ENCODE data around the gene EXOC3L4. TPM values are rescaled to one million over a fixed set of nuclear protein-coding genes. Genes with fewer than 3 reads are reported as not detected.

Gene EXOC3L4
- total RNA-seq: not detected in 2 replicates

GRCh38 chr14:103094406-103095209 lies at the start of gene EXOC3L4:
EXOC3L4 (plus strand) TSS chr14:103094725; CDS start chr14:103100220, 5,495 bp downstream.

GRCh38 chr14:103057372-103058163 lies 37.0 kb upstream of the EXOC3L4 start, which contains the start of gene CDC42BPB:
CDC42BPB (minus strand) TSS chr14:103057549; CDS start chr14:103057173, 376 bp downstream.

GRCh38 chr14:103084021-103084919 lies 10.3 kb upstream of the EXOC3L4 start, which contains the start of gene LBHD2:
LBHD2 (plus strand) TSS chr14:103084210; CDS start chr14:103086013, 1,803 bp downstream.

GRCh38 chr14:103122947-103123633 lies 28.6 kb downstream of the EXOC3L4 start, which contains the start of gene TNFAIP2:
TNFAIP2 (plus strand) TSS chr14:103123461; CDS start chr14:103126458, 2,997 bp downstream.

Other genes starting within 250 kb of the EXOC3L4 start
- 0.15 and 0.70 TPM in 2 replicates for gene AMN, start 172.1 kb upstream of the EXOC3L4 start, total RNA-seq
- gene CDC42BPB, start 37.2 kb upstream of the EXOC3L4 start, total RNA-seq: 38.6 and 53.4 TPM in 2 replicates
- gene LBHD2, start 10.5 kb upstream of the EXOC3L4 start, total RNA-seq: not detected in 2 replicates
- gene TNFAIP2, start 28.7 kb downstream of the EXOC3L4 start, total RNA-seq: 1.2 and 3.3 TPM in 2 replicates
- gene EIF5, start 239.5 kb downstream of the EXOC3L4 start, total RNA-seq: 102 and 163 TPM in 2 replicates

Data from hair follicular keratinocyte (primary cell).